Right hindlimb (tissue), 1 donor: Measurements from ENCODE around the gene SAYSD1.

Experiments used
- DNase-seq: peaks from one replicate; pipeline ENCODE4 v3.0.0-alpha.2; 2018

The SAYSD1 gene

GRCh38 chr6:39056191-39056590 is 58.8 kb downstream of the SAYSD1 start:
- no peak for DNase-seq

GRCh38 chr6:39055661-39056060 is 59.3 kb downstream of the SAYSD1 start:
- DNase-seq, result no peak

GRCh38 chr6:39054577-39055142 is 60.3 kb downstream of the SAYSD1 start:
- DNase-seq, result no peak
